ENCODE data around the gene LHPP. TPM values are rescaled to one million over a fixed set of nuclear protein-coding genes. Genes with fewer than 3 reads are reported as not detected.

Gene LHPP
- total and polyA plus RNA-seq, 10 of the 15 experiments (the other 5 are each of a cell fraction or from before 2014, with no cell fraction given): 0.79 to 9.8 (median 6.7) TPM

GRCh38 chr10:124517461-124517860 lies 55.8 kb downstream of the LHPP start:
- Histone ChIP-seq H4K20me1 (ENCODE audit: control insufficient read depth, insufficient read depth) (no peaks in the 10 kb centered on the region), H3K27ac (ENCODE audit: control insufficient read depth, insufficient read depth) (no peak overlapping the region), H3K4me3 (no peak overlapping the region), H2AFZ (ENCODE audit: control insufficient read depth, low read depth, low read length) (no peak overlapping the region), H3K9ac (ENCODE audit: control insufficient read depth, insufficient read depth, low read length) (no peak overlapping the region), H3K79me2 (ENCODE audit: control insufficient read depth, insufficient read depth, low read length) (no peaks in the 10 kb centered on the region), H3K9me3 (replicated peaks; ENCODE audit: control insufficient read depth, insufficient read depth, low read length) (no peaks in the 10 kb centered on the region), H3K27me3 (replicated peaks in 1 of 2; ENCODE audit: control insufficient read depth in 2 of 2, insufficient read depth in 2 of 2, low read length in 1 of 2) (no peaks in the 10 kb centered on the region), H3K4me1 (ENCODE audit: control insufficient read depth, insufficient read depth, low read length) (no peaks in the 10 kb centered on the region), H3K4me2 (ENCODE audit: control insufficient read depth, insufficient read depth) (no peak overlapping the region), H3K36me3 (ENCODE audit: control insufficient read depth in 2 of 2, insufficient read depth in 2 of 2, low read length in 1 of 2) (no peaks in the 10 kb centered on the region)
- intact Hi-C loops (cut with micrococcal nuclease; ENCODE audit: unreplicated experiment) (no loop called here), in situ Hi-C loops (cut with MboI) (no loop called here)
- ATAC-seq: no peak
- BruUV-seq (replicated peaks): no TSS peak
- RAD21 ChIA-PET (ENCODE audit: unreplicated experiment): no interaction called here
- DNase-seq (ENCODE audit: low read depth, low spot score): no peak
- no peak for FAIRE-seq
- SMC1A ChIA-PET (ENCODE audit: uncharacterized antibody, unreplicated experiment): no interaction called here
- TF ChIP-seq ATF7 (IDR thresholded peaks at IDR 0.05; ENCODE audit: low read depth) (no peak), E4F1 (IDR thresholded peaks at IDR 0.05; ENCODE audit: borderline replicate concordance, partially characterized antibody) (no peak), MLLT1 (IDR thresholded peaks at IDR 0.05) (no peak), NFYA (IDR thresholded peaks at IDR 0.05; ENCODE audit: borderline replicate concordance, low read depth, low read length) (no peak), JUND (IDR thresholded peaks at IDR 0.05; ENCODE audit: low read depth, low read length) (no peak), MYB (IDR thresholded peaks at IDR 0.05; ENCODE audit: borderline replicate concordance, low read depth, low read length) (no peak), NBN (IDR thresholded peaks at IDR 0.05) (no peak), ZNF217 (IDR thresholded peaks at IDR 0.05) (no peak)
- 66% methylated on average over 6 of the region's 6 CpGs for WGBS (ENCODE audit: insufficient coverage, insufficient replicate concordance, low lambda C conversion rate, missing lambda C conversion rate)
- CTCF ChIA-PET: no interaction called here
- POLR2A ChIA-PET: interaction anchor here (0.6 kb wide), 1 partner anchor 37 kb away, joined by 3 read pairs; no protein-coding TSS in a partner anchor
